ENCODE results near the gene UNC13C. TPM values are rescaled to one million over a fixed set of nuclear protein-coding genes. Genes with fewer than 3 reads are reported as not detected.

UNC13C gene
- total RNA-seq, 4 donors from 2014 or later = under 0.01 to 0.79 (median 0.09) TPM; not detected in 1

GRCh38 chr15:54305138-54305537, 326.9 kb downstream of the UNC13C start:
- TF ChIP-seq, protein P1, sequence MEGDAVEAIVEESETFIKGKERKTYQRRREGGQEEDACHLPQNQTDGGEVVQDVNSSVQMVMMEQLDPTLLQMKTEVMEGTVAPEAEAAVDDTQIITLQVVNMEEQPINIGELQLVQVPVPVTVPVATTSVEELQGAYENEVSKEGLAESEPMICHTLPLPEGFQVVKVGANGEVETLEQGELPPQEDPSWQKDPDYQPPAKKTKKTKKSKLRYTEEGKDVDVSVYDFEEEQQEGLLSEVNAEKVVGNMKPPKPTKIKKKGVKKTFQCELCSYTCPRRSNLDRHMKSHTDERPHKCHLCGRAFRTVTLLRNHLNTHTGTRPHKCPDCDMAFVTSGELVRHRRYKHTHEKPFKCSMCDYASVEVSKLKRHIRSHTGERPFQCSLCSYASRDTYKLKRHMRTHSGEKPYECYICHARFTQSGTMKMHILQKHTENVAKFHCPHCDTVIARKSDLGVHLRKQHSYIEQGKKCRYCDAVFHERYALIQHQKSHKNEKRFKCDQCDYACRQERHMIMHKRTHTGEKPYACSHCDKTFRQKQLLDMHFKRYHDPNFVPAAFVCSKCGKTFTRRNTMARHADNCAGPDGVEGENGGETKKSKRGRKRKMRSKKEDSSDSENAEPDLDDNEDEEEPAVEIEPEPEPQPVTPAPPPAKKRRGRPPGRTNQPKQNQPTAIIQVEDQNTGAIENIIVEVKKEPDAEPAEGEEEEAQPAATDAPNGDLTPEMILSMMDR (IDR thresholded peaks at IDR 0.05) = no peak
- ATAC-seq (ENCODE audit: low FRiP score) = no peak
- no peak for DNase-seq (ENCODE audit: low spot score)

GRCh38 chr15:54307252-54307902, 329.1 kb downstream of the UNC13C start:
- TF ChIP-seq, protein P1 (IDR thresholded peaks at IDR 0.05) = no peak
- no peak for ATAC-seq (ENCODE audit: low FRiP score)
- DNase-seq (ENCODE audit: low spot score) = no peak

DNA sequence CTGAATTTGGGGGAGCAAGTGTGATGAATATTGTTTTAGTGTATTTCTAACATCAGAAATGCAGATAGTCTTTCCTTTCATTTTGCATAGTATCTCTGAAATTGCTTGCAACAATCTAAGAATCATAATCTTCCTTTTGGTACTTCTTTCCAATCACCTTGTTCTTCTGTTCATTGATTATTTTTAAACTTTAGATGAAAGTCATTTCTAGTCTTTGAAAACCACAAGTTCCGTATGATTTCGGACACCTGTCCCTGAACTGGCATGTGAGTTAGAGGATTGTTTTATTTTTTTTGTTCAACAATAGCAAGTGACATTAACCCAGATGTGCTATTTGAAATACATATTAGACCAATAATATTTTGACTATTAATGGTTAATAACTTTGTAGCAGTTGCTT, 329.7 kb downstream of the UNC13C start:
- DNase-seq (ENCODE audit: low spot score) (no peak), ATAC-seq (ENCODE audit: low FRiP score) (no peak)
- TF ChIP-seq, protein P1 (IDR thresholded peaks at IDR 0.05) = no peak

GRCh38 chr15:54312528-54312927, 334.3 kb downstream of the UNC13C start:
- no peak for DNase-seq (ENCODE audit: low spot score)
- TF ChIP-seq, protein P1 (IDR thresholded peaks at IDR 0.05) = no peak

DNA sequence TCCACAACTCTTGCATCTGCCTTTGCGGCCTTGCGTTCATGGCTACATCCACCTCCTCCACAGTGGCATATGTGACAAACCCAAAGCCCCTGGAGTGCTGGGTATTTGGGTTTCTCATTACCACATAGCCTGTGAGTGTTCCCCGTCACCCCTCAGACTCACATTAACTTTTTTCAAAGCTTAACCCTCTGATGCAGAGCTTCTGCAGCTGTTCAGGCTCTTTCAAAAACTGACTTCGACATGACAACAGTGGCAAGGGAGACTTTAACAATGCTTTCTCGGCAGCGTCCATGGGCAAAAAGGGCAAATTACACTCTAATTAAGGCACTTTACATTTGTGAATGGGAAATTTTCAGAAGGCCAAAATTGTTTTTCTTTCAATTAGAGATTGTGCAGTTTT, 343.2 kb downstream of the UNC13C start:
- ATAC-seq (ENCODE audit: low FRiP score) (no peak), DNase-seq (ENCODE audit: low spot score) (no peak)
- TF ChIP-seq, protein P1 (IDR thresholded peaks at IDR 0.05) = no peak

More at GRCh38 chr15:54312528-54312927, 334.3 kb downstream of the UNC13C start:
- ATAC-seq (ENCODE audit: low FRiP score) = no peak

GRCh38 chr15:54322341-54322740, 344.1 kb downstream of the UNC13C start:
- no peak for ATAC-seq (ENCODE audit: low FRiP score)
- TF ChIP-seq, protein P1 (IDR thresholded peaks at IDR 0.05) = no peak

GRCh38 chr15:54345301-54345700, 367.1 kb downstream of the UNC13C start:
- ATAC-seq (ENCODE audit: low FRiP score) = no peak
- TF ChIP-seq, protein P1 (IDR thresholded peaks at IDR 0.05) = no peak

More at GRCh38 chr15:54322341-54322740, 344.1 kb downstream of the UNC13C start:
- no peak for DNase-seq (ENCODE audit: low spot score)

More at GRCh38 chr15:54345301-54345700, 367.1 kb downstream of the UNC13C start:
- no peak for DNase-seq (ENCODE audit: low spot score)

All from omental fat pad (tissue), 4 donors.